GM18868 (cell line): ENCODE measurements around the gene SNX10.

Experiments used
- ATAC-seq: cut with Tn5 transposase; IDR thresholded peaks from one replicate; pipeline ENCODE4 v1.9.1; 2021; ENCODE audit warnings: mild to moderate bottlenecking, moderate library complexity; ENCODE audit not compliant: unreplicated experiment

SNX10 gene

DNA sequence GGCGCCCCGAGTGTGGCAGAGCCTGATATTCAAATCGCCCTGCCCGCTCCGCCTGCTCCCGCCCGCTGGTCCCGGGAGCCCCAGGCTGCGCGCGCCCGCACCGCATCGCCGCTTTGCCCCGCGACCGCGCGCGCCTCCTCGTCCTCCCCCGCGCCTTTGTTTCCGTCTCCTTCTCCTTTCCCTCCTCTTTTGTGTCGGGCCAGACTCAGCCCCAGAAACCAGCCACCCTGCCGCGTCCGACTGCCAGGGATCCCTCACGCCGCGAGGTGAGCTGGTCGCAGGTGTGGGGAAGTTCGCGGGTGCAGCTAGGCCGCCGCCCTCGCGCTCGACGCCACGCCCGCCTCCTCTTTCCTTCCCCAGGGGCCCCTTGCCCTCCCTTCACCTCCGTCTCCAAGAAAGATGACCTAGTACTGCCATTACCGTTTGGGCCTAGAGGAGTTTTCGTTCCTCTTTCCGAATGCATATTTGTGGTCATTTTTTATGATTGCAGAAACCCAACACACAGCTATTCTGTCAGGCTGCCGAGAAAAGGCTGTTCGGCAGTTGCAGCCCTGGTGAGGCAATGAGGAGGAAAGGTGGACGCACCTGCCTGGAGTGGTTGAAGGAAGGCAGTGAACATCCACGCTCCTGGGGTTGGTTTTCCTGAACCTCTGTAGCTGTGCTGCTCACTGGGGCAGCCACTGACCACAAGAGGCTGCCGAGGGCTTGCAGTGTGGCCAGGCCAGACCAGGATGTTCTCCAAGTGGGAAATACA, 107.3 kb downstream of the SNX10 start:
- ATAC-seq: peak; percentile 84

DNA sequence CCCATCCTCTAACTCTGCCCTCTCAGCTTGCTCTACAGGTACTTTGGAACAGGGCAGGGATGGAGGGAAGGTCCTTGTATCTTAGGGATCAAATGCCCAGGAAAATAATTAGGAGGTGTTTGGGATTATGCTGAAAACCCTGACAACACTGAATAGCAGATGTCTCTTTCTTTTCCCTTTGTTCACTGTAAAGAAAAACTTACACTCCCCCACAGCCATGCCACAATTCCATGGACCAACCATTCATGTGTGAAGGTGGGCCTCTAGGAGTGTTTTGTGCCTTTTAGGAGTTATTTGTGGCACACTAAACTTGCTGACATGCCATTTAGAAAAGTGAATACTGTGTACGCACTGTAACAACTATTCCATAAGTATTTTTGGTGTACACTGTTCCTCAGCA, 108.1 kb downstream of the SNX10 start:
- no peak for ATAC-seq

DNA sequence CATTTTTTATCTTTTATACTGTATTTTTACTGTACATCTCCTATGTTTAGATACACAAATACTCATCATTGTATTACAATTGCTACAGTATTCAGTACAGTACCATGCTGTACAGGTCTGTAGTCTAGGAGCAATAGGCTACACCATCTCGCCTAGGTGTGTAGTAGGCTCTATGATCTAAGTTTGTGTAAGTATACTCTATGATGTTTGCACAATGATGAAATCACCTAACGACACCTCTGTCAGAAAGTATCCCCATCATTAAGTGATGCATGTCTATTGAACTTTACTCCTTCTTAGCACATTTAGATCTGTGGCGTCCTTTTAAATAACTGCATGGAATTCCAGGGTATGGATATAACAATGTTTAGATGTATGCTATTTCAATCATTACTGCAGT, 112.0 kb downstream of the SNX10 start:
- ATAC-seq: no peak

DNA sequence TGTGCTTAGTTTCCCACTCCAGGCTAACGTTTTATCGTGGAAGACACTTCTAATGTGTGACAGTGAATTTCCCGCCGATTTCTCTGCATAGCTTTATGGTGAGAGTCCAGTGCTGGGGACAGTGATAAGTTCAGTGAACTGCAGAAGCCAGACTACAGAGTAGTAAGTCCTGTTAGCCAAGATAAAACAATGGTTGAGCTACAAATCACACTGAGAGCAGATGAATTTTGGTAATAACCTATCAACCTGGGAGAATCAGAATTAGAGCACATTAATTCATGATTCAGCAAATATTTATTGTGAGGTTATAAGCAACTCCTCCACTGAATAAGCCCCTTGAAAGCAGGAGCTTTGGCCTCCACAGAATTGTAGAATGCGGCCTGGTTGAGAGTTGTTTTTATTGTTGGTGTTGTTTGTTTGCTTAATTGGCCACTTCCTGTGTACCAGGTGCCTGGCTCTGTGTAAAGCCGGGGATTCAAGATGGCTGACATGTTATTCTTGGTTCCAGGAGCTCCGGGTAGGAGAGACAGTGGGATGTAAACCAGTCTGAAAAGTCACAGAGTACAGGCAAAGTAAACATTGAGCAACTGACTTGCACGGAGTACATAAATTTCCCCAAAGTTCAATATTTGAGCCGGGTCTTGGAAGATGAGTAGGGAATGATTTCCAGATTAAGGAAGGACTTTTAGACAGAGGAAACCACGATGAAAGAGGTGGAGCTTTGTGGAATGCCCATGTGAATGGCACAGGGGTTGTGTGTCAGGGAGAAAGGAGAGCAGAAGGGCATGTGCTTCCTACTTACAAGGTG, 112.7 kb downstream of the SNX10 start:
- no peak for ATAC-seq

DNA sequence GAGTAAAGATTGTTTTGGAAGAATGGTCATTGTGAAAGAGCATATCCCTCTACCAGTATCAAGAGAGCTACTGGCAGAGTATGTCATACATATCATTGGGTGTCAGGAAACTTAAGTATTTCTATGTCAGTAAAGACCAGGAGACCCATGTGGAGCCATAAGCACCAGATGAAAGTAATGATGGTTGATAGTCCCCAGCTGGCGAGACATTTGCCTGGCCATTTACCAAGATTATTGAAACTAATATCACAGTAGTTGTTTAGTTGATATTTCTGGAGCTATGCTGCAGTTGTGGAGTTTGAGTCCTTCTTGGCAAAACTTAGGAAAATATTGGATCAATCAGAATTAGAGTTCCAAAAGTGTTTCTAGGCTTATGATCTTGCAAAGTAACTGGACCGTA, 114.8 kb downstream of the SNX10 start:
- no peak for ATAC-seq

DNA sequence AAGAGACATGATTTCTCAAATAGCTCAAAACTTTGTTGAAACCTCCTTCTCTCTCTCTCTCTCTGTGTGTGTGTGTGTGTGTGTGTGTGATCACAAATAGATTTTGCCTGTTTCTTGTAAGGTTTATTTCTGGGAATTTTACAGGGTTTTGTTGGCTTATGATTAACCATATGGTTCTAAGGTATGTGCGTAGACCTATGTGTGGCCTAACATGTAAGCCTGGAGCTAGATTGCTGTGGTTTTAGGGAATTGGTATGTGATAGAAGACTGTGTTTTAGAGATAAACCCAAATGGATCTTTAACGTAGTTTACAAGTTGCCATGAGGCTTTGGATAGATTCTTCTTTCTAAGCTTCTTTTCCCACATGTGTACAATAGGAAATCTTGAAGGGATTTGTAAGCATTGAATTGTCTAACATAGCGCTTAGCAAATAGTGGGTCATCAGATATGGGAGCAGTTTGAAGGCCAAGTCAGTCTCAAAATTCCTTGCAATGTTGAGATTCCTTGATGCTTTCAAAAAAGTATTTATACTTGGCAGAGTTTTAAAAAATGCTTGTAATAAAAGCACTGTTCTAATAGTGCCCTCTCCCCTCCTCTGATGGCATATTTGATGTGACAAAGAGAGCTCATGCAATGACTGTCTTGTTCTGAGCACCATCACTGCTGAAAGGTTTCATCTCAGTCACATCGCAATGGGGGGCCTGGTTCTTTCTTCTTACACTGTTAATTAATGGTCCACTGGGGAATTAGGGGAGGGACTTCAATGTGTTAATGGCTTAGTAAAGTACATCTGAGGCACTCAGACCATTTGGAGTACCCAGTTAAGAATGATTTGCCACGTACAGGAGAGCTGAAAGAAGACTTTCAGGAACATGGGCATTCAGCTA, 118.2 kb downstream of the SNX10 start:
- no peak for ATAC-seq

DNA sequence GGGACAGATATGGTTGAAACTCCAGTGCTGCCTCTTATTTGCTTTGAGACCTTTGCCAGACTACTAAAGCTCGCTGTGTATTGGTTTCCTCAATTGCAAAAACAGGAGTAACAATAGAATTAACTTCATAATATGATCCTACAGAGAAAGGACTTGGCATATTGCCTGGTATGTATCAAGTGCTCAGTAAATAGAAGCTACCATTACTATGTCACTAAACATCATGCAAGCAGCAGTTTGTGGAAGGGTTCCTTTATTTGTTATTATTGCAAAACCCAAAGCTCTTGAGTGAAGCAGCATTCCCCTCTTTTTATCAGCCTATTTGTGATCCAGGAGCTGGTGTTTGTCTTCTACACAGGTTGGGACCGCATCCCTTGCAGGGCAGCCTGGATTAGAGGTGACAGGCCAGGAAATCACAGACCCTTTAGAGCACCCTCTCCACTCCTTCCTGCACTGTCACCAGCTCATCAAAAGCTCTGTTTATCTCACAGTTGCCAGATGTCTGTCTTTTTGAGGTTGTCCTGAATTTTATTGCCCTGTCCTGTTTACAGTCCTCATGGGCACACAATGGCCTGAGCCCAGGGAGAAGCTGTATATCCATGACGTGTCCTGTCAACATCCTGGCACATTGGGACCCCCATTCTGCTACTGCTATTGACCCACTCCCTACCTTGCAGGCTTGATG, 121.5 kb downstream of the SNX10 start:
- no peak for ATAC-seq

DNA sequence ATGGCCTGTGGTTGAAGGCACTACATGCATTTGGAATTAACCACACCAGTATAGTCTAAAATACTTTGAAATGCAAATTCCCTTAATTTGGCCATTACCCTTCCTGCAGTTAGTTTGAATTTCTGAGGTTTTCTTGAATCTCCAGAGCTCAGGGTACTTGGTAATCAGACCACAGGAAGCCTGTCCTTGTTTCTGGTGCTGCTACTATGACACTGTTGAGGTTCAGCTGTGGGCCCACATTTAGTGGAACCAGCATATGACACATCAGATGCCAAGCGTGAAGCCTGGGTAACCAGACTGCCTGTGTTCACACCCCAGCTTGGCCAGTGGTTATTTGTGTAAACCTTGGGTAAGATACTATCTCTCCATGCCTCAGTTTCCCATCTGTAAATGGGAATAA, 124.3 kb downstream of the SNX10 start:
- ATAC-seq: no peak

DNA sequence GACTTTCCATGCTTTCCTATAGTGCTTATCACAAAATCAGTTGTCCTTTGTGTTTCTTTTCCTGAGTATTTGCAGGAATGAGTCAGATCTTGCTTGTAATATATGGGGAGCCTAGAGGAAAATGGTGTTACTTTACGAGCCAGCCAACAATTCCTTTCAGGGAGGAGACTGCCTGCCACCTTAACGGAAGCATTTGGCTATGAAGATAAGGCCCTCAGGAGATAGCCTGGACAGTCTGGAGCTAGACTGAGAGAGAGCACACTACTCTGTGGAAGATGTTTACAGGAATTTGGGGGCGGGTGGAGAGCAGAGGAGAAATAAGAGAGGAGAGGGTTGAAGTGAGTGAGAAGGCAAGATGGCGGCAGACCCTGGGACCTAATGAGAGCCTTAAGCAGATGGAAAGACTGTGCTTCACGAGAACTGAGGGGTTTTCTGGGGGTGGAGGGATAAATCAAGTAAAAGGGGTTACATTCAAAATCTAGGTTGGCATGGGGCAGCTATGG, 126.3 kb downstream of the SNX10 start:
- ATAC-seq: no peak

DNA sequence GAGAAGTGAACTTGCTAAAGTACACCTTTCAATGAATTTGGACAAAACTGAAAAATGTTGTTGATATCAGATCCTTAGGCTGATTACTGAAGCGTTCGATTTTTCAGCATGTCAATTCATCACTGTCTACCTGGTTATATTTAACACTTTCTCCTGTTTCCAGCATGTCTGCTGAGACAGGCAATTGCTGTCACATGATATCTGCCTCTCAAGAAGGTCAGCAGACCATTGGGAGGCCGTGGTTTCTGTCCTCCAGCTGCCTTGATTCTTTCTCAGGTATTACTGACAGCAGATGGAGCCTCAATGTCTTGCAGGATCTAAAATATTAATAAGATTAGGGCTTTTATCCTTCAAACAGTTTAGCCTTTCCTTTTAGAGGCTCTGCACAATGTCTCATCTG, 127.5 kb downstream of the SNX10 start:
- no peak for ATAC-seq

DNA sequence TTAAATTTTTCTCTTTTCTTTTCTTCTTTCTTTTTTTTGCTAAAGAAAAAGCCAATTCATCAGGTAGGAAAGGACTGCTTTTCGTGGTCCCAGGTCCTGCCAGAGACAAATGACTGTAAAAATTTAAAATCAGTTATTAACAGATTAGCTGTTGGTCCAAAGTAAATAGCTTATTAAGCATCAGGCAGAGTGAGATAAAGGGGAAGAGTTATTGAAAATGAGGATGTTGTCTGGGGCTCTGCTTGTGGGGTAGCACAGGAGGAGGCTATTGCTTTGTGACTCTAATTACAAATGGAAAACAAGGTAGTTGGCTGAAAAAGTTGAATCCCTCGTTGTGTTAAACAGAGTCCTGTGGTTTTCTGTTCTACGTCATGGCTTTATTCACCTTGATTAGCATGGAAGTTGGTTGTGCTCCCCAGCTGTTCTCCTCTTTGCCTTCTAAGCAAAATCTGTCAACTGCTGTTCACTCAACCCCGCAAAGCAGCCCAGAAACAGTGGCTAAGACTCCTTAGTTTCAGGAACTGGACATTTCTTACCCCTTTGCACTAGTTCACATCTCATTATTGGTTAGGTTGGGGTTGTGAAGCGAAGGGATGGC, 128.9 kb downstream of the SNX10 start:
- ATAC-seq: no peak

DNA sequence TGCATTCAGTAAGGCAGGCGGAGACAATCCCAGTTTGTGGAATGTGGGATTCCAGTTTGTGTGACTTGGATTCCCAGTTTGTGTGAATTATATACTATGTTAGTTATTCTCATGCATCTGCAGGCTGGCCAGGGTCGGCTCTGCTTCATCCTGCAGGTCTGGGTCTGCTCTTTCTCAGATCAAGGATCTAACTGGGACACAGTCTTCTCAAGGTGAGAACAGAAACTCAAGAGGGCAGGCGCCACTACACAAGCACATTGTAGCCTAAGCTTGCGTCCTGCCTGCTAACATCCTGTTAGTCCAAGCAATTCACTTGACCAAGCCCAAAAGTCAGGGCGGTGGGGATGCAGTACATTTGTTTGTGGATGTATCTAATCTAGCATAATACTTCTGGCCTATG, 131.1 kb downstream of the SNX10 start:
- ATAC-seq: no peak

DNA sequence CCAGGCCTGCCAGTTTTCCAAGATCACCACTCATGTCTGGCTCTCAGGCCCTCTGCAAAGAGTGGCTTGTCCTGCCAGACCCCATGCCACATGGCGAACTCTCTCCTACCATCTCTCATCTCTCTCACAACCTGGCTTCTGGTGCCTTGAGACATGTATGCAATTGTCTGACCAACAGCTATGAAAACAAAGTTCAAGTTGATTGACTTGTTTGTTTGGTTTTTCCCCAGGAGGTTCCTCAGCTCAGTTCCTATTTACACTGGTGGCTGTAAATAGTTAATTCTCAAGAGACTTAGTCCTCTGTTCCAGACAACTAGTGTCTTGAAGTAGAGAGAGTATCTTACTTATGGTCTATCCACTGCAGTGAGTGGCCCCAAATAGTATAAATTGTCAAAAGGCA, 131.8 kb downstream of the SNX10 start:
- no peak for ATAC-seq
